WTC11 (cell line): ENCODE results near the gene KIF3A. TPM values are rescaled to one million over a fixed set of nuclear protein-coding genes. Genes with fewer than 3 reads are reported as not detected.

ENCODE experiments used
- ATAC-seq: fragments of 200-7000 bp; cut with Tn5 transposase; 2 replicates; pipeline ENCODE4 v1.10.0; 2021; ENCODE audit warnings: mild to moderate bottlenecking, moderate library complexity
- CTCF ChIA-PET: fragments of 300-600 bp; sonication (Branson Sonifier 250); formaldehyde crosslinking; loops from one replicate; lab custom pipeline; 2021; ENCODE audit warnings: antibody characterized with exemption; lab: Charles Lee
- POLR2A ChIA-PET: fragments of 350-600 bp; sonication (Branson Sonifier 250); formaldehyde crosslinking; loops from one replicate; lab custom pipeline; 2021; ENCODE audit warnings: antibody characterized with exemption; lab: Charles Lee
- DNase-seq: peaks from one replicate; pipeline ENCODE4 v3.0.0; 2021; ENCODE audit warnings: low spot score
- H3K27ac Mint-ChIP-seq: 2 replicates; pipeline ENCODE4 v1.8.0; 2021; ENCODE audit warnings: mixed read lengths
- H3K27me3 Mint-ChIP-seq: 2 replicates; pipeline ENCODE4 v1.8.0; 2021; ENCODE audit warnings: low read depth, mild to moderate bottlenecking, moderate library complexity, mixed read lengths
- H3K36me3 Mint-ChIP-seq: 2 replicates; pipeline ENCODE4 v1.8.0; 2021; ENCODE audit warnings: mixed read lengths
- H3K4me1 Mint-ChIP-seq: 2 replicates; pipeline ENCODE4 v1.8.0; 2022; ENCODE audit warnings: mixed read lengths
- H3K4me3 Mint-ChIP-seq: 2 replicates; pipeline ENCODE4 v1.8.0; 2021; ENCODE audit warnings: mild to moderate bottlenecking, moderate library complexity, mixed read lengths
- H3K9me3 Mint-ChIP-seq: 2 replicates; pipeline ENCODE4 v1.8.0; 2021; ENCODE audit warnings: mixed read lengths
- CBFB ChIP-seq: sonication (generic); formaldehyde crosslinking; IDR thresholded peaks from 2 replicates; pipeline ENCODE4 v1.8.1; 2022; ENCODE audit warnings: mild to moderate bottlenecking, low read depth, missing genetic modification reagents
- CTCF ChIP-seq: fragments of 200-600 bp; IDR thresholded peaks from 2 replicates; pipeline ENCODE4 v1.8.0; 2022; ENCODE audit warnings: antibody characterized with exemption
- FOXK1 ChIP-seq: sonication (generic); formaldehyde crosslinking; IDR thresholded peaks from 2 replicates; pipeline ENCODE4 v1.8.0; 2022; ENCODE audit warnings: mild to moderate bottlenecking, moderate library complexity, missing genetic modification reagents
- FOXP1 ChIP-seq: sonication (generic); formaldehyde crosslinking; IDR thresholded peaks from 2 replicates; pipeline ENCODE4 v1.8.0; 2022; ENCODE audit warnings: missing genetic modification reagents, mild to moderate bottlenecking, moderate library complexity, borderline replicate concordance
- HMGA2 ChIP-seq: fragments of 250-450 bp; sonication (Bioruptor Pico); IDR thresholded peaks from 2 replicates; pipeline ENCODE4 v1.4.0; 2021; ENCODE audit warnings: mild to moderate bottlenecking, moderate library complexity
- JUN ChIP-seq: sonication (generic); formaldehyde crosslinking; IDR thresholded peaks from 2 replicates; pipeline ENCODE4 v1.8.0; 2023; ENCODE audit warnings: mild to moderate bottlenecking, missing genetic modification reagents
- MXD4 ChIP-seq: fragments of 250-450 bp; sonication (Bioruptor Pico); IDR thresholded peaks from 2 replicates; pipeline ENCODE4 v1.8.0; 2021; ENCODE audit warnings: mild to moderate bottlenecking, moderate library complexity, borderline replicate concordance
- NFATC4 ChIP-seq: fragments of 250-450 bp; sonication (Bioruptor Pico); IDR thresholded peaks from 2 replicates; pipeline ENCODE4 v1.9.0; 2021; ENCODE audit warnings: mild to moderate bottlenecking
- RELA ChIP-seq: sonication (generic); formaldehyde crosslinking; IDR thresholded peaks from 2 replicates; pipeline ENCODE4 v1.8.1; 2022; ENCODE audit warnings: missing genetic modification reagents, mild to moderate bottlenecking, borderline replicate concordance
- SMAD4 ChIP-seq: sonication (generic); formaldehyde crosslinking; IDR thresholded peaks from 2 replicates; pipeline ENCODE4 v1.8.0; 2022; ENCODE audit warnings: mild to moderate bottlenecking, missing genetic modification reagents
- TEAD4 ChIP-seq: sonication (generic); formaldehyde crosslinking; IDR thresholded peaks from 2 replicates; pipeline ENCODE4 v1.8.0; 2022; ENCODE audit warnings: mild to moderate bottlenecking, missing genetic modification reagents
- USF2 ChIP-seq: sonication (generic); formaldehyde crosslinking; IDR thresholded peaks from 2 replicates; pipeline ENCODE4 v1.8.1; 2023; ENCODE audit warnings: mild to moderate bottlenecking, missing genetic modification reagents, moderate library complexity
- ZBTB21 ChIP-seq: sonication (generic); formaldehyde crosslinking; IDR thresholded peaks from 2 replicates; pipeline ENCODE4 v1.8.1; 2023; ENCODE audit warnings: mild to moderate bottlenecking, missing genetic modification reagents, borderline replicate concordance
- ZNF138 ChIP-seq: sonication (generic); formaldehyde crosslinking; conservative IDR thresholded peaks from 2 replicates; pipeline ENCODE4 v1.8.1; 2022; ENCODE audit warnings: mild to moderate bottlenecking, moderate library complexity, missing genetic modification reagents
- ZNF396 ChIP-seq: fragments of 250-450 bp; sonication (Bioruptor Pico); IDR thresholded peaks from 2 replicates; pipeline ENCODE4 v1.8.0; 2021; ENCODE audit warnings: mild to moderate bottlenecking, moderate library complexity, borderline replicate concordance
- total RNA-seq: library from RNA; stranded (reverse); gene quantifications from 3 replicates; pipeline ENCODE4 v1.2.3, GENCODE V29; 2021
- TF ChIP-seq, protein P1 (sequence below): sonication (generic); formaldehyde crosslinking; IDR thresholded peaks from 2 replicates; pipeline ENCODE4 v1.8.0; 2022; ENCODE audit warnings: mild to moderate bottlenecking, missing genetic modification reagents
- TF ChIP-seq, protein P2 (sequence below): sonication (generic); formaldehyde crosslinking; IDR thresholded peaks from 2 replicates; pipeline ENCODE4 v1.8.0; 2022; ENCODE audit warnings: missing genetic modification reagents
- TF ChIP-seq, protein P3 (sequence below): sonication (generic); formaldehyde crosslinking; IDR thresholded peaks from 2 replicates; pipeline ENCODE4 v1.8.1; 2023; ENCODE audit warnings: mild to moderate bottlenecking, missing genetic modification reagents, borderline replicate concordance
- TF ChIP-seq, protein P4 (sequence below): sonication (generic); formaldehyde crosslinking; IDR thresholded peaks from 2 replicates; pipeline ENCODE4 v1.8.0; 2023; ENCODE audit warnings: missing genetic modification reagents, mild to moderate bottlenecking, borderline replicate concordance

The KIF3A gene
- total RNA-seq, 1 experiment from 2014 or later, result 10.1 TPM

GRCh38 chr5:132749506-132749905 lies 12.2 kb upstream of the KIF3A start:
- Mint-ChIP-seq H3K4me3 (no peak overlapping the region), H3K27ac (no peak overlapping the region), H3K4me1 (peaks cover 9% of the 10 kb centered on the region), H3K27me3 (peaks cover 55% of the 10 kb centered on the region), H3K36me3 (no peaks in the 10 kb centered on the region), H3K9me3 (no peaks in the 10 kb centered on the region)
- ATAC-seq, result no peak
- ChIA-PET CTCF (no interaction called here), POLR2A (no interaction called here)
- no peak for DNase-seq
- TF ChIP-seq FOXK1 (CRISPR knock-in tag) (no peak), HMGA2 (CRISPR knock-in tag) (no peak), ZBTB21 (CRISPR knock-in tag) (no peak), SMAD4 (CRISPR knock-in tag) (no peak), CBFB (no peak), ZNF396 (CRISPR knock-in tag) (no peak), USF2 (CRISPR knock-in tag) (no peak), FOXP1 (CRISPR knock-in tag) (no peak), NFATC4 (no peak), TEAD4 (CRISPR knock-in tag) (no peak), RELA (no peak), ZNF138 (CRISPR knock-in tag) (no peak)

DNA sequence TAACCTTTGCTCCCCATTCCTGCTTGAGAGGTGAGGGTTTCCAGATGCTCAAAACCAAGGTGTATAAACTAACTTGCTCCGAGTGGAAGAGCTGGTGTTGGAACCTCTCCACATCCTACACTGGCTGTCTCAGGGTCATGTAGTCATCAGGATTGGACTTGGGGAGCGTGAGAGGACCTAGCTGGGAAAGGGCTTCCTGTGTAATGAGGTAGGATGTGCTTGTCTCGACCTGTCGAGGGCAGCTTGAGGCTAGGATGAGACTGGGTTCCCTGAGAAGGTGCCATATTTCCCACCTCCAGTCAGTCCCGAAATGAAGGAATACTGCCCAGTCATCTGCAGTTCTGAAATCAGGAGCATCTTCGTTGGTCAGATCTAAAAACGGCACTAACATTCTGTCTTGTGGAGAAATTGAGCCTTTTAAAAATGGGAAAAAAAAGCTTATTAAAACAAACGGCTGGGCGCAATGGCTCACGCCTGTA lies 11.2 kb upstream of the KIF3A start:
- ChIA-PET POLR2A (no interaction called here), CTCF (interaction anchor here (1.5 to 2.5 kb wide), 8 partner anchors 11 to 106 kb away, joined by 7 to 50 read pairs (median 16); partner anchors contain the start of genes KIF3A, SEPTIN8 and SOWAHA)
- Mint-ChIP-seq H3K27ac (no peak overlapping the region), H3K36me3 (no peaks in the 10 kb centered on the region), H3K27me3 (peaks cover 58% of the 10 kb centered on the region), H3K4me1 (peaks cover 5% of the 10 kb centered on the region; the same call in 1 of the 2 replicates), H3K4me3 (peak overlapping the region; percentile 48), H3K9me3 (no peaks in the 10 kb centered on the region)
- ATAC-seq, result no peak
- no peak for DNase-seq
- TF ChIP-seq TEAD4 (CRISPR knock-in tag) (no peak), CTCF (no peak), JUN (CRISPR knock-in tag) (no peak), MXD4 (CRISPR knock-in tag) (no peak)
- TF ChIP-seq, protein P1, sequence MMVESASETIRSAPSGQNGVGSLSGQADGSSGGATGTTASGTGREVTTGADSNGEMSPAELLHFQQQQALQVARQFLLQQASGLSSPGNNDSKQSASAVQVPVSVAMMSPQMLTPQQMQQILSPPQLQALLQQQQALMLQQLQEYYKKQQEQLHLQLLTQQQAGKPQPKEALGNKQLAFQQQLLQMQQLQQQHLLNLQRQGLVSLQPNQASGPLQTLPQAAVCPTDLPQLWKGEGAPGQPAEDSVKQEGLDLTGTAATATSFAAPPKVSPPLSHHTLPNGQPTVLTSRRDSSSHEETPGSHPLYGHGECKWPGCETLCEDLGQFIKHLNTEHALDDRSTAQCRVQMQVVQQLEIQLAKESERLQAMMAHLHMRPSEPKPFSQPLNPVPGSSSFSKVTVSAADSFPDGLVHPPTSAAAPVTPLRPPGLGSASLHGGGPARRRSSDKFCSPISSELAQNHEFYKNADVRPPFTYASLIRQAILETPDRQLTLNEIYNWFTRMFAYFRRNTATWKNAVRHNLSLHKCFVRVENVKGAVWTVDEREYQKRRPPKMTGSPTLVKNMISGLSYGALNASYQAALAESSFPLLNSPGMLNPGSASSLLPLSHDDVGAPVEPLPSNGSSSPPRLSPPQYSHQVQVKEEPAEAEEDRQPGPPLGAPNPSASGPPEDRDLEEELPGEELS (CRISPR knock-in tag), result no peak
- TF ChIP-seq, protein P2, sequence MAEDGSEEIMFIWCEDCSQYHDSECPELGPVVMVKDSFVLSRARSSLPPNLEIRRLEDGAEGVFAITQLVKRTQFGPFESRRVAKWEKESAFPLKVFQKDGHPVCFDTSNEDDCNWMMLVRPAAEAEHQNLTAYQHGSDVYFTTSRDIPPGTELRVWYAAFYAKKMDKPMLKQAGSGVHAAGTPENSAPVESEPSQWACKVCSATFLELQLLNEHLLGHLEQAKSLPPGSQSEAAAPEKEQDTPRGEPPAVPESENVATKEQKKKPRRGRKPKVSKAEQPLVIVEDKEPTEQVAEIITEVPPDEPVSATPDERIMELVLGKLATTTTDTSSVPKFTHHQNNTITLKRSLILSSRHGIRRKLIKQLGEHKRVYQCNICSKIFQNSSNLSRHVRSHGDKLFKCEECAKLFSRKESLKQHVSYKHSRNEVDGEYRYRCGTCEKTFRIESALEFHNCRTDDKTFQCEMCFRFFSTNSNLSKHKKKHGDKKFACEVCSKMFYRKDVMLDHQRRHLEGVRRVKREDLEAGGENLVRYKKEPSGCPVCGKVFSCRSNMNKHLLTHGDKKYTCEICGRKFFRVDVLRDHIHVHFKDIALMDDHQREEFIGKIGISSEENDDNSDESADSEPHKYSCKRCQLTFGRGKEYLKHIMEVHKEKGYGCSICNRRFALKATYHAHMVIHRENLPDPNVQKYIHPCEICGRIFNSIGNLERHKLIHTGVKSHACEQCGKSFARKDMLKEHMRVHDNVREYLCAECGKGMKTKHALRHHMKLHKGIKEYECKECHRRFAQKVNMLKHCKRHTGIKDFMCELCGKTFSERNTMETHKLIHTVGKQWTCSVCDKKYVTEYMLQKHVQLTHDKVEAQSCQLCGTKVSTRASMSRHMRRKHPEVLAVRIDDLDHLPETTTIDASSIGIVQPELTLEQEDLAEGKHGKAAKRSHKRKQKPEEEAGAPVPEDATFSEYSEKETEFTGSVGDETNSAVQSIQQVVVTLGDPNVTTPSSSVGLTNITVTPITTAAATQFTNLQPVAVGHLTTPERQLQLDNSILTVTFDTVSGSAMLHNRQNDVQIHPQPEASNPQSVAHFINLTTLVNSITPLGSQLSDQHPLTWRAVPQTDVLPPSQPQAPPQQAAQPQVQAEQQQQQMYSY (CRISPR knock-in tag), result no peak
- TF ChIP-seq, protein P3, sequence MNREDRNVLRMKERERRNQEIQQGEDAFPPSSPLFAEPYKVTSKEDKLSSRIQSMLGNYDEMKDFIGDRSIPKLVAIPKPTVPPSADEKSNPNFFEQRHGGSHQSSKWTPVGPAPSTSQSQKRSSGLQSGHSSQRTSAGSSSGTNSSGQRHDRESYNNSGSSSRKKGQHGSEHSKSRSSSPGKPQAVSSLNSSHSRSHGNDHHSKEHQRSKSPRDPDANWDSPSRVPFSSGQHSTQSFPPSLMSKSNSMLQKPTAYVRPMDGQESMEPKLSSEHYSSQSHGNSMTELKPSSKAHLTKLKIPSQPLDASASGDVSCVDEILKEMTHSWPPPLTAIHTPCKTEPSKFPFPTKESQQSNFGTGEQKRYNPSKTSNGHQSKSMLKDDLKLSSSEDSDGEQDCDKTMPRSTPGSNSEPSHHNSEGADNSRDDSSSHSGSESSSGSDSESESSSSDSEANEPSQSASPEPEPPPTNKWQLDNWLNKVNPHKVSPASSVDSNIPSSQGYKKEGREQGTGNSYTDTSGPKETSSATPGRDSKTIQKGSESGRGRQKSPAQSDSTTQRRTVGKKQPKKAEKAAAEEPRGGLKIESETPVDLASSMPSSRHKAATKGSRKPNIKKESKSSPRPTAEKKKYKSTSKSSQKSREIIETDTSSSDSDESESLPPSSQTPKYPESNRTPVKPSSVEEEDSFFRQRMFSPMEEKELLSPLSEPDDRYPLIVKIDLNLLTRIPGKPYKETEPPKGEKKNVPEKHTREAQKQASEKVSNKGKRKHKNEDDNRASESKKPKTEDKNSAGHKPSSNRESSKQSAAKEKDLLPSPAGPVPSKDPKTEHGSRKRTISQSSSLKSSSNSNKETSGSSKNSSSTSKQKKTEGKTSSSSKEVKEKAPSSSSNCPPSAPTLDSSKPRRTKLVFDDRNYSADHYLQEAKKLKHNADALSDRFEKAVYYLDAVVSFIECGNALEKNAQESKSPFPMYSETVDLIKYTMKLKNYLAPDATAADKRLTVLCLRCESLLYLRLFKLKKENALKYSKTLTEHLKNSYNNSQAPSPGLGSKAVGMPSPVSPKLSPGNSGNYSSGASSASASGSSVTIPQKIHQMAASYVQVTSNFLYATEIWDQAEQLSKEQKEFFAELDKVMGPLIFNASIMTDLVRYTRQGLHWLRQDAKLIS, result no peak
- TF ChIP-seq, protein P4, sequence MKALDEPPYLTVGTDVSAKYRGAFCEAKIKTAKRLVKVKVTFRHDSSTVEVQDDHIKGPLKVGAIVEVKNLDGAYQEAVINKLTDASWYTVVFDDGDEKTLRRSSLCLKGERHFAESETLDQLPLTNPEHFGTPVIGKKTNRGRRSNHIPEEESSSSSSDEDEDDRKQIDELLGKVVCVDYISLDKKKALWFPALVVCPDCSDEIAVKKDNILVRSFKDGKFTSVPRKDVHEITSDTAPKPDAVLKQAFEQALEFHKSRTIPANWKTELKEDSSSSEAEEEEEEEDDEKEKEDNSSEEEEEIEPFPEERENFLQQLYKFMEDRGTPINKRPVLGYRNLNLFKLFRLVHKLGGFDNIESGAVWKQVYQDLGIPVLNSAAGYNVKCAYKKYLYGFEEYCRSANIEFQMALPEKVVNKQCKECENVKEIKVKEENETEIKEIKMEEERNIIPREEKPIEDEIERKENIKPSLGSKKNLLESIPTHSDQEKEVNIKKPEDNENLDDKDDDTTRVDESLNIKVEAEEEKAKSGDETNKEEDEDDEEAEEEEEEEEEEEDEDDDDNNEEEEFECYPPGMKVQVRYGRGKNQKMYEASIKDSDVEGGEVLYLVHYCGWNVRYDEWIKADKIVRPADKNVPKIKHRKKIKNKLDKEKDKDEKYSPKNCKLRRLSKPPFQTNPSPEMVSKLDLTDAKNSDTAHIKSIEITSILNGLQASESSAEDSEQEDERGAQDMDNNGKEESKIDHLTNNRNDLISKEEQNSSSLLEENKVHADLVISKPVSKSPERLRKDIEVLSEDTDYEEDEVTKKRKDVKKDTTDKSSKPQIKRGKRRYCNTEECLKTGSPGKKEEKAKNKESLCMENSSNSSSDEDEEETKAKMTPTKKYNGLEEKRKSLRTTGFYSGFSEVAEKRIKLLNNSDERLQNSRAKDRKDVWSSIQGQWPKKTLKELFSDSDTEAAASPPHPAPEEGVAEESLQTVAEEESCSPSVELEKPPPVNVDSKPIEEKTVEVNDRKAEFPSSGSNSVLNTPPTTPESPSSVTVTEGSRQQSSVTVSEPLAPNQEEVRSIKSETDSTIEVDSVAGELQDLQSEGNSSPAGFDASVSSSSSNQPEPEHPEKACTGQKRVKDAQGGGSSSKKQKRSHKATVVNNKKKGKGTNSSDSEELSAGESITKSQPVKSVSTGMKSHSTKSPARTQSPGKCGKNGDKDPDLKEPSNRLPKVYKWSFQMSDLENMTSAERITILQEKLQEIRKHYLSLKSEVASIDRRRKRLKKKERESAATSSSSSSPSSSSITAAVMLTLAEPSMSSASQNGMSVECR (CRISPR knock-in tag), result no peak
